Measurements from ENCODE around the gene ATP1A3.
A peak's percentile ranks its signal among the peaks of the same experiment; 100 is the strongest.
"Not testable (repeated sequence)": the region's sequence is repeated elsewhere in the genome, so short reads cannot be mapped to it uniquely, and the experiment has no call there.

The ATP1A3 gene

GRCh38 chr19:41940731-41941409 is 53.2 kb downstream of the ATP1A3 start:
- TF ChIP-seq, protein P1, sequence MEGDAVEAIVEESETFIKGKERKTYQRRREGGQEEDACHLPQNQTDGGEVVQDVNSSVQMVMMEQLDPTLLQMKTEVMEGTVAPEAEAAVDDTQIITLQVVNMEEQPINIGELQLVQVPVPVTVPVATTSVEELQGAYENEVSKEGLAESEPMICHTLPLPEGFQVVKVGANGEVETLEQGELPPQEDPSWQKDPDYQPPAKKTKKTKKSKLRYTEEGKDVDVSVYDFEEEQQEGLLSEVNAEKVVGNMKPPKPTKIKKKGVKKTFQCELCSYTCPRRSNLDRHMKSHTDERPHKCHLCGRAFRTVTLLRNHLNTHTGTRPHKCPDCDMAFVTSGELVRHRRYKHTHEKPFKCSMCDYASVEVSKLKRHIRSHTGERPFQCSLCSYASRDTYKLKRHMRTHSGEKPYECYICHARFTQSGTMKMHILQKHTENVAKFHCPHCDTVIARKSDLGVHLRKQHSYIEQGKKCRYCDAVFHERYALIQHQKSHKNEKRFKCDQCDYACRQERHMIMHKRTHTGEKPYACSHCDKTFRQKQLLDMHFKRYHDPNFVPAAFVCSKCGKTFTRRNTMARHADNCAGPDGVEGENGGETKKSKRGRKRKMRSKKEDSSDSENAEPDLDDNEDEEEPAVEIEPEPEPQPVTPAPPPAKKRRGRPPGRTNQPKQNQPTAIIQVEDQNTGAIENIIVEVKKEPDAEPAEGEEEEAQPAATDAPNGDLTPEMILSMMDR (IDR thresholded peaks at IDR 0.05; ENCODE audit: low read depth, low read length, missing control alignments), result no peak
- Histone ChIP-seq H3K4me3 (ENCODE audit: low read depth, low read length) (peak overlapping the region; percentile 56), H3K36me3 (replicated peaks) (no peaks in the 10 kb centered on the region), H3K27ac (no peak overlapping the region), H3K27me3 (replicated peaks) (peaks cover 11% of the 10 kb centered on the region)
- no peak for DNase-seq
- in situ Hi-C loops (cut with HindIII; ENCODE audit: low pct_ligation_motif_present, low sequenced_read_pairs), result no loop called here

DNA sequence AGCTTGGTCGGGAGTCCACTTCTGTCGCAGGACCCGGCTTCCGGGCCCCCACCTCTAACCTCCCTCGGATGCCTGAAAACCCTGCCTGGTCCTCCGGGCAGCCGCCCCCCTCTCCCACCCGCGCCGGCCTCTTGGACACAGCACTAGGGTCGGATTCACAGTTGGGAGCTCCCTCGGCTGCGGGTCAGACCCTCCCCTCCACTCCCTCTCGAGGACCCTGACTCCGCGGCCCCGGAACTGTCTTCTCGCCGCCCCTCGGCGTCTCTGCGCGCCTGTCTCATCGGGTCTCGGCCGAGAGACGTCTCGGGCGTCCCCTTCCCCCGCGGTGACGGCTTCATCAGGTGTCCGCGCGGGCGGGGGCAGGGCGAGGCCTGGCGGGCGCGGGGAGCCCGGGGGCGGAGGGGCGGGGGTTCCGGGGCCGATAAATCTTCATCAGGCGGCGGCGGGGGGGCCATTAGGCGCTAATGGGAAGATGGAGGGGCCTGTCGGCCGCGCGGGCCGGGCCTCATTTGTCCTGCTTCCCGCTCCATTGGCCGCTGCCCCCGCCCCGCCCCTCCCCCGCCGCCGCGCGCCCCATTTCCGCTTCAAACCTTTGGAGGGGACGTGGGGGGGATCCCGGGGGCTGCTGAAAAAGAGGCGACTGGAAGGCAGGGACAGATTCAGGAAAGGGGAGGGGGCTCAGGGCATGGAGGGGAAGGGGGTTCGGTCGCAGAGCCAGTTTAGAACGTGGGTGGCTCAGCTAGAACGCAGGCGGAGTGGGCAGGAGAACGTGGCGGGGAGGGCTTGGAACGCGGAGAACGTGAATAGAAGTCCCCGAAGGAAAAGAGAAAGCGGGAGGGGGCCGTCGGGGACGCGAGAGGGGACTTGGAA is 53.9 kb downstream of the ATP1A3 start:
- TF ChIP-seq, protein P1 (IDR thresholded peaks at IDR 0.05; ENCODE audit: low read depth, low read length, missing control alignments), result no peak
- Histone ChIP-seq H3K36me3 (replicated peaks) (no peaks in the 10 kb centered on the region), H3K4me3 (ENCODE audit: low read depth, low read length) (peak overlapping the region; percentile 56), H3K27ac (no peak overlapping the region), H3K27me3 (replicated peaks) (peaks cover 15% of the 10 kb centered on the region)
- in situ Hi-C loops (cut with HindIII; ENCODE audit: low pct_ligation_motif_present, low sequenced_read_pairs), result no loop called here
- no peak for DNase-seq

DNA sequence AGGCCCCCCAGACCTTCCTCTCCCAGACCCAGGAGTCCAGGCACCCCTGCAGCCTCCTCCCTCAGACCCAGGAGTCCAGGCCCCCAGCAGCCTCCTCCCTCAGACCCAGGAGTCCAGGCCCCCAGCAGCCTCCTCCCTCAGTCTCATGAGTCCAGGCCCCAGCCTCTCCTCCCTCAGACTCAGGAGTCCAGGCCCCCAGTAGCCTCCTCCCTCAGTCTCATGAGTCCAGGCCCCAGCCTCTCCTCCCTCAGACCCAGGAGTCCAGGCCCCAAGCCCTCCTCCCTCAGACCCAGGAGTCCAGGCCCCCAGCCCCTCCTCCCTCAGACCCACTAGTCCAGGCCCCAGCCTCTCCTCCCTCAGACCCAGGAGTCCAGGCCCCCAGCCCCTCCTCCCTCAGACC is 54.8 kb downstream of the ATP1A3 start:
- in situ Hi-C loops (cut with HindIII; ENCODE audit: low pct_ligation_motif_present, low sequenced_read_pairs); H3K27ac ChIP-seq; H3K36me3 ChIP-seq (replicated peaks); DNase-seq; H3K4me3 ChIP-seq (ENCODE audit: low read depth, low read length): not testable (repeated sequence)
- H3K27me3 ChIP-seq (replicated peaks), result peaks cover 19% of the 10 kb centered on the region

- peaks cover 31% of the 10 kb centered on the region for H3K27me3 ChIP-seq (replicated peaks)
- no peak for DNase-seq
- H3K27ac ChIP-seq, result no peak overlapping the region
- in situ Hi-C loops (cut with HindIII; ENCODE audit: low pct_ligation_motif_present, low sequenced_read_pairs), result no loop called here
- H3K4me3 ChIP-seq (ENCODE audit: low read depth, low read length), result no peak overlapping the region
- no peaks in the 10 kb centered on the region for H3K36me3 ChIP-seq (replicated peaks)
- TF ChIP-seq, protein P1 (IDR thresholded peaks at IDR 0.05; ENCODE audit: low read depth, low read length, missing control alignments), result no peak
Observed at GRCh38 chr19:41937525-41938468, 56.2 kb downstream of the ATP1A3 start.

DNA sequence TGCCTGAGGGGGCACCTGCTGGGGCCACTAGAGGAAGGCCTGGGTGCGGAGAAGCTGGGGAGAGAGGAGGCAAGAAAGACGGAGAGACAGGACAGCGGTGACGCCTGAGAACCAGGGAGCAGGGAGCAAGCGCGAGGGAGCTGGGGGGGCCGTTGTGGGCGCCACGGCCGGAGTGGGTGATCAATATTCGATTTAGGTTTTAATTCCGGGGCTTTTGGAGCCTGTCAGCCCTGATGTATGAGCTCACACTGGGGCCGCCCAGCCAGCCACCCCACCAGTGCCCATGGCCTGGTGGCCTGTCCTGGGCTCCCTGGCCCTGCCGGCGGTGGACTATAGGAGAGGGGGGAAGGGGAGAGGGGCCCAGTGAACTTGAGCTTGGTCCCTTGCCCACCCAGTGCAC is 57.1 kb downstream of the ATP1A3 start:
- Histone ChIP-seq H3K4me3 (ENCODE audit: low read depth, low read length) (no peak overlapping the region), H3K36me3 (replicated peaks) (no peaks in the 10 kb centered on the region), H3K27me3 (replicated peaks) (peaks cover 38% of the 10 kb centered on the region), H3K27ac (no peak overlapping the region)
- TF ChIP-seq, protein P1 (IDR thresholded peaks at IDR 0.05; ENCODE audit: low read depth, low read length, missing control alignments), result no peak
- no peak for DNase-seq
- in situ Hi-C loops (cut with HindIII; ENCODE audit: low pct_ligation_motif_present, low sequenced_read_pairs), result no loop called here
